HG03575 (cell line): ENCODE data around the gene RDH13.
"Not testable (repeated sequence)": the region's sequence is repeated elsewhere in the genome, so short reads cannot be mapped to it uniquely, and the experiment has no call there.

Experiments
- ATAC-seq: cut with Tn5 transposase; IDR thresholded peaks from one replicate; pipeline ENCODE4 v1.9.1; 2021; ENCODE audit not compliant: unreplicated experiment, insufficient number of reproducible peaks, low FRiP score; ENCODE audit errors: extremely low read depth

RDH13 gene

GRCh38 chr19:55053735-55054134 lies 9.2 kb downstream of the RDH13 start:
- no peak for ATAC-seq

GRCh38 chr19:55050749-55051532 lies 12.0 kb downstream of the RDH13 start:
- no peak for ATAC-seq

- no peak for ATAC-seq
These were observed 14.5 kb downstream of the RDH13 start for GRCh38 chr19:55048446-55048845.

GRCh38 chr19:55047951-55048350 lies 15.0 kb downstream of the RDH13 start:
- ATAC-seq: no peak

GRCh38 chr19:55046975-55047622 lies 15.8 kb downstream of the RDH13 start:
- no peak for ATAC-seq

- ATAC-seq: no peak
These were observed 17.9 kb downstream of the RDH13 start for GRCh38 chr19:55044771-55045716.

DNA sequence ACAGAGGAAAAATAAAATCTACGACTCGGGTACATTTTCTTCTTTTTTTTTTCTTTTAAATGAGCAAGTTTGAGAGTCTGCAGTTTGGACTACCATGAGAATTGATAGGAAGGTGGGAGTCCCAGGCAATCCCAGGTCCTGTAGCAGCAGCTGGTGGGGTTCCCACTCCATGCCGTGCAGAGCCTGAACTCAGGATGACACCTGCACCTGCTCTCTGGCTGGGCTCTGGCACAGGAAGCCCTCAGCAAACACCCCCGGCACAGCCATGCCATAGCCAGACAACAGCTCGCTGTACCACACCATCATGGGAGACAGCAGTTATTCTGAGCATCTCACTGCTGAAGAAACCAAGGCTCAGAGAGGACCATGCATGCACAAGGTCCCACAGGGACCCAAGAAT lies 18.7 kb downstream of the RDH13 start:
- ATAC-seq: no peak

DNA sequence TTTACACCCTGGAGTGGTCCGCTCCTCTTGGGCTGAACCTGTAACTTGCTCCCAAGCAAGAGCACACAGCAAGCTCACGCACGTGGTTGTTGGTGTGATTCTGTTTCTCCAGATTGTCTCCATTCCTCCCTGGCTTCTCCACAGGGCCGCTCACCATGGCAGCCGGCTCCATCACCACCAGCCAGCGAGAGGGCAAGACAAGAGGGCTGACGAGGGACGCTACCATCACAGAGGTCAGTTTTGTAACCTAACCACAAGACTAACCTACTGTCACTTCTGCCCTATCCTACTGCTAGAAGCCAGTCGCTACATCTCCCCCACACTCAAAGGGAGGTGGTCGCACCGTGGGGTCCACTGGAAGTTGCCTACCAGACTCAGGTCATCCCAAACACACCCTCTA lies 20.3 kb downstream of the RDH13 start:
- ATAC-seq: no peak

GRCh38 chr19:55042344-55042678 lies 20.6 kb downstream of the RDH13 start:
- no peak for ATAC-seq

GRCh38 chr19:55041627-55042343 lies 21.2 kb downstream of the RDH13 start:
- no peak for ATAC-seq

DNA sequence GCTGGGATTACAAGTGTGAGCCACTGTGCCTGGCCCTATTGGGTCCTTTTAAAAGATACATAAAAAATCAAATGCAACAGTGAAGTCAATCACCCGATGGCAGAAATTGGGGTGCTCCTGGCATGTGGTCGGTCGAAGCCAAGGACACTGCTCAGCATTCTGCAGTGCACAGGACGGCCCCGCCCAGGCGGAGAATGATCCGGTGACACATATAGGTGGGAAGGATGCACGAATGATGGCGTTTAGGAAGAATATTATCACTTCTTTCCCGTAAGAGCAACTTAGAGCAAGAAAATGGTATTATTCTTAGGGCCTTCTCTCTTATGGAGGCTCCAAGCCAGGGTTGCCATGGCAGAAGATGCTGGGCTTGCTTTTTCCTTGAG lies 21.7 kb downstream of the RDH13 start:
- ATAC-seq: no peak

DNA sequence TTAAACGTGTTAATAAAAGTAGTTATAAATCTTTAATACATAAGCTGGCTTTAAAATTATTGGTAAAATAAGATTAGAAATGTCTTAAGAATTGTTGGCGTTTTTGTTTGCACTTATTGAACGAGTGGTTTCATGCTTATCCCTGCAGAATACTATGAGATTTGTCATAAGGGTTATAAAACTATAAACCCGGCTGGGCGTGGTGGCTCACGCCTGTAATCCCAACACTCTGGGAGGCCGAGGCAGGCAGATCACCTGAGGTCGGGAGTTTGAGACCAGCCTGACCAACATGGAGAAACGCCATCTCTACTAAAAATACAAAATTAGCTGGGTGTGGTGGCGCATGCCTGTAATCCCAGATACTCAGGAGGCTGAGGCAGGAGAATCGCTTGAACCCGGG lies 22.3 kb downstream of the RDH13 start:
- ATAC-seq: not testable (repeated sequence)

GRCh38 chr19:55037603-55038002 lies 25.3 kb downstream of the RDH13 start:
- ATAC-seq: not testable (repeated sequence)

DNA sequence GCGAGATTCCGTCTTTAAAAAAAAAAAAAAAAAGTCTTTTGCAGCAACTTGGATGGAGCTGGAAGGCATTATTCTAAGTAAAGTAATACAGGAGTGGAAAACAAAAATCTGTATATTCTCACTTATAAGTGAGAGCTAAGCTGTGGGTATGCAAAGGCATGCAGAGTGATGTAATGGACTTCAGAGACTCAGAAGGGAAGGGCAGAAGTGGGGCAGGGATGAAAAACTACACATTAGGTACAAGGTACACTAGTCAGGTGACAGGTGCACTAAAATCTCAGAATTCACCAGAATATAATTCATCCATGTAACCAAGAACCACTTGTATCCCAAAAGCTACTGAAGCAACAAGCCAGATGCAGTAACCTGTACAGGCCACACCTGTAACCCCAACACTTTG lies 26.9 kb downstream of the RDH13 start:
- ATAC-seq: no peak

DNA sequence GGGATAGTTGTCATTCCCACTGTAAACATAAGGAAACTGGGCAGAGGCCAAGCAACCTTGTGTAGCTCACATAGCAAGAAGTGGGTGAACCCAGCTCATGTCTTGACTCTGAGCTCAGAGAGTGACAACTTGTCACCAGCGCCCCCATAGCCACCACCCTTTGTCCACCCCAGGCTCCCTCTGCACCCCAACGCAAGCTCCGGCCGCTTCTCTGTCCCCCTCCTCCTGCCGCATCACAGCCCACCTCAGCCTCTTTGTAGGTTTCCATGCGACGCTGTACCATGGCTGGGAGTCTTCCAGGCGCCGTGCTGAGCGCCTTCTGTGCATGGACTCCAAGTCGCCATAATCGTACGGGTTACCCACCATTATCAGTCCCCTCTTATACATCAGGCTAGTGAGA lies 28.2 kb downstream of the RDH13 start:
- no peak for ATAC-seq

DNA sequence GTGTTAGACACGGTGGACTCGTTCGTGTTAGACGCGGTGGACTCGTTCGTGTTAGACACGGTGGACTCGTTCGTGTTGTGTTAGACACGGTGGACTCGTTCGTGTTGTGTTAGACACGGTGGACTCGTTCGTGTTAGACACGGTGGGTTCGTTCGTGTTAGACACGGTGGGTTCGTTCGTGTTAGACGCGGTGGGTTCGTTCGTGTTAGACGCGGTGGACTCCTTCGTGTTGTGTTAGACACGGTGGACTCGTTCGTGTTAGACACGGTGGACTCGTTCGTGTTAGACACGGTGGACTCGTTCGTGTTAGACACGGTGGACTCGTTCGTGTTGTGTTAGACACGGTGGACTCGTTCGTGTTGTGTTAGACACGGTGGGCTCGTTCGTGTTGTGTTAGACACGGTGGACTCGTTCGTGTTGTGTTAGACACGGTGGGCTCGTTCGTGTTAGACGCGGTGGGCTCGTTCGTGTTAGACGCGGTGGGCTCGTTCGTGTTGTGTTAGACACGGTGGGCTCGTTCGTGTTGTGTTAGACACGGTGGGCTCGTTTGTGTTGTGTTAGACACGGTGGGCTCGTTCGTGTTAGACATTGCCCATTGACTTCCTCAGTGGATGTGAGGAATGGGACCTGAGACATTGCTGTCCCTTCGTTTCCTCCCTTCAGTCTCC lies 29.8 kb downstream of the RDH13 start:
- not testable (repeated sequence) for ATAC-seq

DNA sequence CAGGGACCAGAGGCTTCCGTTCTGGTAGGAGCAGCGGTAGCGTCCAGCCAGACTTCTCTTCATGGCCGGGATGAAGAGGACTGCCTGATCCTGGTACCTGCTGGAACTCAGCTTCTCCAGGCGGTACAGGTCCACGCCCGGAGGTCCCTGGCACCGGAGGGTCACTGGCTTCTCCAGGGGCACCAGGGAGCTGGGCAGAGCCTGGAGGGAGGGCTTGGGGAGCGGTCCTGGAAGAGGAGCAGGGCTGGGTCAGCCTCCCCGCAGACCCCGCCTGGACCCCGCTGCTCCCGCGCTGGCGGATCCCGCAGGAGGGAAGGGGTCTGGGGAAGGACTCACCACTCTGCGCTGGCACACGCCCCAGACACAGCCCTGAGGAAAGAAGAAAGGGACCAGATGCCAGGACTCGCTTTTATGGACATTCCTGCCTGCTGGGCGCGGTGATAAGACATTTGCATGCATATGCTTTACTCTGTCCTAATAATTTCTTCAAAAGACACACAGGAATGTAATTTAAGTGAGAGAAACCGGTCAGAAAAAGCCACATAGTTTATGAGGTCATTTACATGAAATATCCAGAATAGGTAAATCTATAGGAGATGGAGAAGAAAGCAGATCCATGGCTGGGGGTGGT lies 30.7 kb downstream of the RDH13 start:
- no peak for ATAC-seq

DNA sequence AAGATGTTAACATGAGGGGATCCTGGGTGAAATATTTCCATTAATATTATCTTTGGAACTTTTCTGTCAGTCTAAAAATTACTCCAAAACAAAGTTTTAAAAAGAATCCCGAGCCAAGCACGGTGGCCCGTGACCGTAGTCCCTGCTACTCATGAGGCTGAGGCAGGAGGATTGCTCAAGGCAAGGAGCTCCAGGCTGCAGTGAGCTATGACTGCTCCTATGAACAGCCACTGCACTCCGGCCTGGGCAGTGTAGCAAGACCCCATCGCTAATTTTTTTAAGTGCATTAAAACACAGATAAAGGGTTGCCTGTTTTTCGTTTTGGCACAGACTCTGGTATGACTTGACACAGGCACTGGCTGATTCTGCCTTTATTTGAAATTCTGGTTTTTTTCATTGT lies 31.8 kb downstream of the RDH13 start:
- ATAC-seq: no peak
